ENCODE measurements around the gene CAMKMT. TPM values are rescaled to one million over a fixed set of nuclear protein-coding genes. Genes with fewer than 3 reads are reported as not detected.
A peak's percentile ranks its signal among the peaks of the same experiment; 100 is the strongest.

The CAMKMT gene
- total and polyA plus RNA-seq, 2 donors (not counting 1 experiment from before 2014, with no cell fraction given) = 6.2 to 23.3 TPM

GRCh38 chr2:44537264-44537663 lies 175.5 kb downstream of the CAMKMT start:
- H3K27ac ChIP-seq (ENCODE audit: low read length in 2 of 2) = no peak overlapping the region
- POLR2A ChIA-PET = no interaction called here
- H3K36me3 ChIP-seq (replicated peaks in 1 of 2; ENCODE audit: control extremely low read depth in 1 of 2, control insufficient read depth in 1 of 2, extremely low read depth in 1 of 2, insufficient read depth in 2 of 2, low read length in 1 of 2) = no peaks in the 10 kb centered on the region

DNA sequence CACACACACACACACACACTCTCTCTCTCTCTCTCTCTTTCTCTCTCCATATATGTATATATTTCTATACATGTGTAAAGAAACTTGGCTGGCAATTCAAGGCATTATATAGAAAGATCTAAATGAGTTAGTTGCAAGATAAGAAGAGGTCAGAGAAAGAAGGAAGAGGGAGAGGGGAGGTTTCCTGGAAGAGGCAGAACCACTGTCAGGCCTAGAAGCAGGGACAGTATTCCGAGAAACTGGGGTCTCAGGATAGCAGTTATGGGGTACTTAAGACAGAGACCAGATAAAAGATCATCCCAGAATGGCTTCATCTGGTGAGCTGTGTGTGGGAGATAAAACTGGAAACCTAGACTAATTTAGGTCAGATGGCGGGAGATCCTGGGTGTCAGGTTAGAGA lies 180.8 kb downstream of the CAMKMT start:
- intact Hi-C loops (cut with micrococcal nuclease) = no loop called here
- Histone ChIP-seq H3K9me3 (ENCODE audit: control extremely low read depth in 1 of 3, control insufficient read depth in 2 of 3, insufficient read depth in 1 of 3, low read length in 2 of 3) (peaks cover 0 to 2% (median 1%) of the 10 kb centered on the region in 3 donors), H3K4me2 (replicated peaks; ENCODE audit: low read depth, low read length, poor library complexity, severe bottlenecking) (no peak overlapping the region), H3K27me3 (replicated peaks in 1 of 4; ENCODE audit: control extremely low read depth in 1 of 4, control insufficient read depth in 3 of 4, insufficient read depth in 4 of 4, low read length in 3 of 4) (no peaks in the 10 kb centered on the region), H3K4me1 (ENCODE audit: control insufficient read depth in 2 of 2, insufficient read depth in 2 of 2, low read length in 2 of 2) (no peaks in the 10 kb centered on the region), H3K79me2 (ENCODE audit: control insufficient read depth, insufficient read depth, low read length) (no peaks in the 10 kb centered on the region), H3K27ac (ENCODE audit: low read length in 2 of 2) (no peak overlapping the region), H4K20me1 (ENCODE audit: control insufficient read depth, insufficient read depth, low read length, poor library complexity, severe bottlenecking) (no peaks in the 10 kb centered on the region), H2AFZ (ENCODE audit: insufficient read depth, low read depth, low read length, poor library complexity, severe bottlenecking) (no peak overlapping the region), H3K4me3 (ENCODE audit: control extremely low read depth in 1 of 5, extremely low read depth in 1 of 5, insufficient read depth in 1 of 5, low read depth in 2 of 5, low read length in 4 of 5) (no peak overlapping the region), H3K36me3 (replicated peaks in 1 of 2; ENCODE audit: control extremely low read depth in 1 of 2, control insufficient read depth in 1 of 2, extremely low read depth in 1 of 2, insufficient read depth in 2 of 2, low read length in 1 of 2) (no peaks in the 10 kb centered on the region), H3K9ac (ENCODE audit: low read length) (no peak overlapping the region)
- POLR2A ChIA-PET = no interaction called here
- CTCF ChIA-PET = no interaction called here
- Mint-ChIP-seq H3K4me3 (no peak overlapping the region), H3K27ac (no peak overlapping the region), H3K4me1 (no peaks in the 10 kb centered on the region), H3K9me3 (ENCODE audit: insufficient read depth) (no peaks in the 10 kb centered on the region), H3K27me3 (no peaks in the 10 kb centered on the region)
- TF ChIP-seq, protein P1, sequence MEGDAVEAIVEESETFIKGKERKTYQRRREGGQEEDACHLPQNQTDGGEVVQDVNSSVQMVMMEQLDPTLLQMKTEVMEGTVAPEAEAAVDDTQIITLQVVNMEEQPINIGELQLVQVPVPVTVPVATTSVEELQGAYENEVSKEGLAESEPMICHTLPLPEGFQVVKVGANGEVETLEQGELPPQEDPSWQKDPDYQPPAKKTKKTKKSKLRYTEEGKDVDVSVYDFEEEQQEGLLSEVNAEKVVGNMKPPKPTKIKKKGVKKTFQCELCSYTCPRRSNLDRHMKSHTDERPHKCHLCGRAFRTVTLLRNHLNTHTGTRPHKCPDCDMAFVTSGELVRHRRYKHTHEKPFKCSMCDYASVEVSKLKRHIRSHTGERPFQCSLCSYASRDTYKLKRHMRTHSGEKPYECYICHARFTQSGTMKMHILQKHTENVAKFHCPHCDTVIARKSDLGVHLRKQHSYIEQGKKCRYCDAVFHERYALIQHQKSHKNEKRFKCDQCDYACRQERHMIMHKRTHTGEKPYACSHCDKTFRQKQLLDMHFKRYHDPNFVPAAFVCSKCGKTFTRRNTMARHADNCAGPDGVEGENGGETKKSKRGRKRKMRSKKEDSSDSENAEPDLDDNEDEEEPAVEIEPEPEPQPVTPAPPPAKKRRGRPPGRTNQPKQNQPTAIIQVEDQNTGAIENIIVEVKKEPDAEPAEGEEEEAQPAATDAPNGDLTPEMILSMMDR (IDR thresholded peaks at IDR 0.05) = no peak
- TF ChIP-seq EZH2 (IDR thresholded peaks at IDR 0.05; ENCODE audit: borderline replicate concordance, insufficient read depth, low read depth, low read length, poor library complexity, severe bottlenecking) = no peak
- 85% methylated on average over 1 of the region's 2 CpGs for WGBS (ENCODE audit: insufficient coverage)
- DNase-seq = no peak
- no peak for ATAC-seq (ENCODE audit: low read depth)

More at GRCh38 chr2:44537264-44537663, 175.5 kb downstream of the CAMKMT start:
- intact Hi-C loops (cut with micrococcal nuclease) = no loop called here
- Mint-ChIP-seq H3K4me1 (peaks cover 10% of the 10 kb centered on the region), H3K27ac (no peak overlapping the region), H3K9me3 (ENCODE audit: insufficient read depth) (peaks cover 7% of the 10 kb centered on the region), H3K27me3 (no peaks in the 10 kb centered on the region), H3K4me3 (no peak overlapping the region)
- peak; percentile 9 for DNase-seq
- no CpG with 5 or more reads among the region's 2 CpGs for WGBS (ENCODE audit: insufficient coverage)
- no peaks in the 10 kb centered on the region for H3K27me3 ChIP-seq (replicated peaks in 1 of 4; ENCODE audit: control extremely low read depth in 1 of 4, control insufficient read depth in 3 of 4, insufficient read depth in 4 of 4, low read length in 3 of 4)
- H2AFZ ChIP-seq (ENCODE audit: insufficient read depth, low read depth, low read length, poor library complexity, severe bottlenecking) = no peak overlapping the region
- peaks cover 0 to 8% of the 10 kb centered on the region in 2 donors for H3K4me1 ChIP-seq (ENCODE audit: control insufficient read depth in 2 of 2, insufficient read depth in 2 of 2, low read length in 2 of 2)
- no peak for TF ChIP-seq EZH2 (IDR thresholded peaks at IDR 0.05; ENCODE audit: borderline replicate concordance, insufficient read depth, low read depth, low read length, poor library complexity, severe bottlenecking)
- TF ChIP-seq, protein P1 (IDR thresholded peaks at IDR 0.05) = no peak
- CTCF ChIA-PET = no interaction called here
- no peak overlapping the region for H3K9ac ChIP-seq (ENCODE audit: low read length)
- peaks cover 8 to 11% (median 8%) of the 10 kb centered on the region in 3 donors for H3K9me3 ChIP-seq (ENCODE audit: control extremely low read depth in 1 of 3, control insufficient read depth in 2 of 3, insufficient read depth in 1 of 3, low read length in 2 of 3)
- H4K20me1 ChIP-seq (ENCODE audit: control insufficient read depth, insufficient read depth, low read length, poor library complexity, severe bottlenecking) = no peaks in the 10 kb centered on the region
- no peak overlapping the region for H3K4me3 ChIP-seq (ENCODE audit: control extremely low read depth in 1 of 5, extremely low read depth in 1 of 5, insufficient read depth in 1 of 5, low read depth in 2 of 5, low read length in 4 of 5)
- no peak overlapping the region for H3K4me2 ChIP-seq (replicated peaks; ENCODE audit: low read depth, low read length, poor library complexity, severe bottlenecking)
- no peak for ATAC-seq (ENCODE audit: low read depth)
- H3K79me2 ChIP-seq (ENCODE audit: control insufficient read depth, insufficient read depth, low read length) = no peaks in the 10 kb centered on the region

Data from B cell (primary cell).